ENCODE results near the gene ZNF324. TPM values are rescaled to one million over a fixed set of nuclear protein-coding genes. Genes with fewer than 3 reads are reported as not detected.

ZNF324 gene
- total RNA-seq, 2 experiments from 2014 or later: 4.7 to 7.5 TPM

DNA sequence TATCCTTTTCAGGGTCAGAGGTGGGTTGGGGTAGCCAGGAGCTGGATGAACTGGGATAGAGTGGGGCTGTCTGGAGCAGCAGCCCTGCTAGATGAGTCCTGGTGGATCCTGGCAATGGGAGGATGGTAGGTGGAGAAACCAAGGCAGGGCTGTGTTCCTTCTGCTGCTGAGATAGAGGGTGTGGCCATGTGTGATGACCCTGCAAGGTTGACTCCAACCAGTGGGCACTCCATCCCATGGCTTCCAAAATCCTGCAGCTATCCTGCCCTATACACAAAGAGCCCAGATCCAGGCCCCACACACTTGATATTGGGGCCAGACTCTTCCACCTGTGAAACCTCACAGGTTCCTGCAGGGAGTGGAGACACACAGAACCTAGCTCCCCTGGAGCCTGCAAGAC lies 6.9 kb downstream of the ZNF324 start:
- ATAC-seq: no peak
- H3K27me3 Mint-ChIP-seq: no peaks in the 10 kb centered on the region
- no peak overlapping the region for H3K27ac Mint-ChIP-seq
- intact Hi-C loops (cut with DNase I, micrococcal nuclease): loop anchor here in 1 of 2 experiments (2.0 kb wide), 1 partner anchor 15 kb away; no protein-coding TSS in a partner anchor
- H3K4me3 Mint-ChIP-seq: no peak overlapping the region
- ChIA-PET CTCF (no interaction called here), POLR2A (no interaction called here)
- no peaks in the 10 kb centered on the region for H3K9me3 Mint-ChIP-seq (ENCODE audit: low read depth)
- DNase-seq: no peak
- H3K36me3 Mint-ChIP-seq (ENCODE audit: low read depth): peaks cover 5% of the 10 kb centered on the region
- H3K4me1 Mint-ChIP-seq: peaks cover 17% of the 10 kb centered on the region

GRCh38 chr19:58474291-58474996 lies 7.6 kb downstream of the ZNF324 start:
- H3K36me3 Mint-ChIP-seq (ENCODE audit: low read depth): peaks cover 7% of the 10 kb centered on the region

DNA sequence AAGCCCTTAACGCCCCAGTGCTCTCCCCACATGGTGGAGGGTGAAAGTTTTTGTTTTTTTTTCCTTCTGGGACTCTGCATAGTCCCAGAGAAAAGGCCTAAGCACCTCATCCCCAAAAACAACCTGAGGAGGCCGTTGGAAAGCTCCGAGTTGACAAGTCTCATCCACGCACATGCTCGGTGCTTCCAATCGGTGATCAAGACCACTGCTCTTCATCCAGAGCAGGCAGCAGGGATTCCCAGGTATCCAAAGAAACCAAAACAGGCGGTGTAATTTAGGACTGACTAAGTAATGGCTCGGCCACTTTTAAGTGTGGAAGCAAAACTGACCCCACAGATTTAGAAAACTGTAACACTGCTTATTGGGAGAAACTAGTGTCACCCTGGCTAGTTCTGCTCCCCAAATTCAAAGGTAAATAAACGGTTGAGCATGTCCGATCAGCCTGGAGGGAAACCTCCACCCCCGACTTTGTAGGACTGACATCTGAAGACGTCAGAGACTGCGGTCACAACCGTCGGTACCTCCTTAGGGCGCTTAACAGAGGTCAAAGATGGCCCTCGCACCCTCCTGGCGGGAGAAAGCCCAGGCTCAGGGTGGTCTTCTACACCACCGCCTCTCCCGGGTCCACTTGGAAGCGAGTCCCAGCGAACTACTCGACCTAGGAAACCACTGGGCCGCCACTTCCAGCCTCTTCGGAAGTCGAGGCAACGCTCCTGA lies 8.3 kb downstream of the ZNF324 start:
- intact Hi-C loops (cut with DNase I, micrococcal nuclease): loop anchor here (1.0 to 5.0 kb wide), 10 partner anchors 8 to 170 kb away; partner anchors contain the start of genes ERVK3-1 (in 1 of the 2), RPS5 (in 1 of the 2), ZBTB45 (in 1 of the 2) and ZNF324 (in 1 of the 2)
- Mint-ChIP-seq H3K9me3 (ENCODE audit: low read depth) (no peaks in the 10 kb centered on the region), H3K36me3 (ENCODE audit: low read depth) (peaks cover 4% of the 10 kb centered on the region), H3K4me1 (peaks cover 14% of the 10 kb centered on the region), H3K27ac (peak overlapping the region; percentile 96), H3K27me3 (no peaks in the 10 kb centered on the region), H3K4me3 (peak overlapping the region; percentile 83)
- ChIA-PET POLR2A (interaction anchor here (0.7 to 1.0 kb wide), 4 partner anchors 14 to 45 kb away, joined by 3 to 7 read pairs (median 3); partner anchors contain the start of genes ZBTB45 and ZNF132), CTCF (interaction anchor here (0.7 kb wide), 1 partner anchor 166 kb away, joined by 4 read pairs; no protein-coding TSS in a partner anchor)
- DNase-seq (no peak), ATAC-seq (peak; percentile 2)

More at GRCh38 chr19:58474291-58474996, 7.6 kb downstream of the ZNF324 start:
- Mint-ChIP-seq H3K4me1 (peaks cover 14% of the 10 kb centered on the region), H3K27me3 (no peaks in the 10 kb centered on the region), H3K27ac (peak overlapping the region; percentile 51), H3K9me3 (ENCODE audit: low read depth) (no peaks in the 10 kb centered on the region), H3K4me3 (peak overlapping the region; percentile 11)
- intact Hi-C loops (cut with DNase I, micrococcal nuclease): loop anchor here in 1 of 2 experiments (2.0 kb wide), 1 partner anchor 14 kb away; no protein-coding TSS in a partner anchor
- ATAC-seq (no peak), DNase-seq (no peak)
- CTCF ChIA-PET: interaction anchor here (0.7 kb wide), 1 partner anchor 166 kb away, joined by 4 read pairs; no protein-coding TSS in a partner anchor
- POLR2A ChIA-PET: no interaction called here

DNA sequence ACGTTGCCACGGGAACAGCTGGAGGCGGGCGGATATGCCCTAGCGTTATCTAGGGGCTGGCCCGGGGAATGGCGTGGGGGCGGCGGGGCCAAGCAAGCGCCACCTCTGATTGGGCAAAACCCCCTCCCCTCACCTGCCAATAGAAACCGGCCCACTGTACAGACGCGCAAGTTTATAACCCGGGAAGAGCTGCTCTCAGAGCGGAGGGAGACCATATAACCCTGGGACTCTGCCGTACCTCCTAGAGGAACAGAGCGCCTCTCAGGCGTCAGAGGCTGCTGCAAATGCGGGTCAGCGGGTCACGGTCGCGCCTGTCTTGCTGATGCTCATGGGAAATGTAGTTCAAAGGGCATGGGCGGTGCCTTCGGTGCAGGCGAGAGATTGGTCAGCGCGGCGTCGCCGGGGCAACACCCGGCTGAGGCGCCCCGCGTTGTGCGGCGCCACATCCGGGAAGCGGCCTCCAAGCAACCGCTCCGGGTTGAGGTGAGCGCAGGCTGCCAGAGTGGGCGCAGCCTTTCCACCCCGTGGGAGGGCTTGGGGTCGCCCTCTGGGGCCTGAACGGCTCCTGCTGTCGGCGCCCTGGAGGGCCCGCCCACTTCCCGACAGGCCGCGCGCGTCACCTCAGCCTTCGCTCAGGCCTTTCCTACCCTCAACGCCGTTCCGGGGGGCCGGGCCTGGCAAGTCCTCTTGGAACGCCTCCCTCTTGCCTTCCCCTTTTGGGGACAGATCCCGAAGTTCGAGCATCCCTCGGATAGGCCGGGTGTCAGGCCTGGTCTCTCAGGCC lies 9.0 kb downstream of the ZNF324 start, which contains the start of gene ZNF446:
Gene ZNF446 (plus strand): TSS at position 639 of the 784 bp plus-strand sequence. CDS start 867 bp downstream, outside the sequence.
- intact Hi-C loops (cut with DNase I, micrococcal nuclease): loop anchor here (1.0 to 5.0 kb wide), 22 partner anchors 9 to 198 kb away; partner anchors contain the start of genes MZF1 (in 2 of the 2), RPS5 (in 2 of the 2), ZBTB45 (in 2 of the 2) and ZNF324B (in 2 of the 2)
- no peaks in the 10 kb centered on the region for H3K27me3 Mint-ChIP-seq
- ATAC-seq (peak; percentile 92), DNase-seq (peak; percentile 98)
- ChIA-PET CTCF (no interaction called here), POLR2A (interaction anchor here (0.7 to 1.0 kb wide), 4 partner anchors 13 to 44 kb away, joined by 3 to 7 read pairs (median 3); partner anchors contain the start of genes ZBTB45 and ZNF132)
- H3K9me3 Mint-ChIP-seq (ENCODE audit: low read depth): no peaks in the 10 kb centered on the region
- H3K27ac Mint-ChIP-seq: peak within 1 kb of the TSS; percentile 96
- peak within 1 kb of the TSS; percentile 83 for H3K4me3 Mint-ChIP-seq
- peaks cover 4% of the 10 kb centered on the region for H3K36me3 Mint-ChIP-seq (ENCODE audit: low read depth)
- H3K4me1 Mint-ChIP-seq: peaks cover 14% of the 10 kb centered on the region

- ChIA-PET POLR2A (interaction anchor here (0.6 kb wide), 1 partner anchor 13 kb away, joined by 5 read pairs; no protein-coding TSS in a partner anchor), CTCF (interaction anchor here (0.6 kb wide), 1 partner anchor 12 kb away, joined by 4 read pairs; no protein-coding TSS in a partner anchor)
- ATAC-seq (peak; percentile 0), DNase-seq (peak; percentile 43)
- Mint-ChIP-seq H3K4me3 (peak overlapping the region; percentile 83), H3K4me1 (peaks cover 14% of the 10 kb centered on the region), H3K27me3 (no peaks in the 10 kb centered on the region), H3K9me3 (ENCODE audit: low read depth) (no peaks in the 10 kb centered on the region), H3K36me3 (ENCODE audit: low read depth) (peaks cover 4% of the 10 kb centered on the region), H3K27ac (peak overlapping the region; percentile 84)
- intact Hi-C loops (cut with DNase I, micrococcal nuclease): loop anchor here (1.0 to 5.0 kb wide), 17 partner anchors 12 to 198 kb away; partner anchors contain the start of genes MZF1 (in 2 of the 2), RPS5 (in 2 of the 2), ZBTB45 (in 2 of the 2) and TRIM28 (in 1 of the 2)
Observed at GRCh38 chr19:58476498-58477015, 9.7 kb downstream of the ZNF324 start.

DNA sequence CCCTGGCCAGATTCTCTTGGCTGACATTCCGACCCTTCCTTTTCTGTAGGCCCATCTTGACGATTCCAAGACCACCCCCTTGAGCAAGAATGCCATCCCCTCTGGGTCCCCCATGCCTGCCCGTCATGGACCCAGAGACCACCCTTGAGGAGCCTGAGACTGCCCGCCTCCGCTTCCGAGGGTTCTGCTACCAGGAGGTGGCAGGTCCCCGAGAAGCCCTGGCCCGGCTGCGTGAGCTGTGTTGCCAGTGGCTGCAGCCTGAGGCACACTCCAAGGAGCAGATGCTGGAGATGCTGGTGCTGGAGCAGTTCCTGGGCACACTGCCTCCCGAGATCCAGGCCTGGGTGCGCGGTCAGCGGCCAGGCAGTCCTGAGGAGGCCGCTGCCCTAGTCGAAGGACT lies 10.2 kb downstream of the ZNF324 start:
- H3K9me3 Mint-ChIP-seq (ENCODE audit: low read depth): no peaks in the 10 kb centered on the region
- peaks cover 5% of the 10 kb centered on the region for H3K36me3 Mint-ChIP-seq (ENCODE audit: low read depth)
- POLR2A ChIA-PET: no interaction called here
- no peak for DNase-seq
- peak overlapping the region; percentile 84 for H3K27ac Mint-ChIP-seq
- no peak for ATAC-seq
- H3K4me1 Mint-ChIP-seq: peaks cover 14% of the 10 kb centered on the region
- no peaks in the 10 kb centered on the region for H3K27me3 Mint-ChIP-seq
- intact Hi-C loops (cut with DNase I, micrococcal nuclease): loop anchor here in 1 of 2 experiments (5.0 kb wide), 3 partner anchors 40 to 90 kb away; partner anchors contain the start of genes RPS5 and ZBTB45
- CTCF ChIA-PET: interaction anchor here (0.6 kb wide), 1 partner anchor 12 kb away, joined by 4 read pairs; no protein-coding TSS in a partner anchor
- H3K4me3 Mint-ChIP-seq: peak overlapping the region; percentile 83

GRCh38 chr19:58477871-58478270 lies 11.0 kb downstream of the ZNF324 start:
- Mint-ChIP-seq H3K9me3 (ENCODE audit: low read depth) (no peaks in the 10 kb centered on the region), H3K36me3 (ENCODE audit: low read depth) (peaks cover 10% of the 10 kb centered on the region), H3K4me3 (no peak overlapping the region), H3K27ac (no peak overlapping the region), H3K4me1 (peaks cover 14% of the 10 kb centered on the region), H3K27me3 (no peaks in the 10 kb centered on the region)
- intact Hi-C loops (cut with DNase I, micrococcal nuclease): loop anchor here in 1 of 2 experiments (5.0 kb wide), 3 partner anchors 39 to 91 kb away; partner anchors contain the start of genes RPS5 and ZBTB45
- ATAC-seq (no peak), DNase-seq (no peak)
- CTCF ChIA-PET: no interaction called here
- POLR2A ChIA-PET: no interaction called here

DNA sequence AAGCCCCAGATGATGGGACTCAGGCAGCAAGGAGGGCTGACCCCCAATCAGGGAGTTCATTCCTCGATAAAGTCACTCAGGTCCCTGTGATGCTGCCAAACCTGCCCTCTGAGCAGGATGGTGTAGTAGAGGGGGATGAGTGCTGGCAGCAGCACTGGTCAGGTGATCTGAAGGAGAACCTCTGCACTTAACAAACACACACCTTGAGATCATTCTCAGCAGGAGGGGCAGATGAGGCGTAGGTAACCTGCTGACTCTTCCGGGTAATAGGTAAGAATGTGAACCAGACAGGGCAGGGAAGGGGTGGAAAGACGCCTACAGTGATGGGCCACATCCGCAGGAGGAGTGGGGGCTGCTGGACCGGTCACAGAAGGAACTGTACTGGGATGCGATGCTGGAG lies 12.4 kb downstream of the ZNF324 start:
- POLR2A ChIA-PET: no interaction called here
- ATAC-seq: no peak
- CTCF ChIA-PET: no interaction called here

DNA sequence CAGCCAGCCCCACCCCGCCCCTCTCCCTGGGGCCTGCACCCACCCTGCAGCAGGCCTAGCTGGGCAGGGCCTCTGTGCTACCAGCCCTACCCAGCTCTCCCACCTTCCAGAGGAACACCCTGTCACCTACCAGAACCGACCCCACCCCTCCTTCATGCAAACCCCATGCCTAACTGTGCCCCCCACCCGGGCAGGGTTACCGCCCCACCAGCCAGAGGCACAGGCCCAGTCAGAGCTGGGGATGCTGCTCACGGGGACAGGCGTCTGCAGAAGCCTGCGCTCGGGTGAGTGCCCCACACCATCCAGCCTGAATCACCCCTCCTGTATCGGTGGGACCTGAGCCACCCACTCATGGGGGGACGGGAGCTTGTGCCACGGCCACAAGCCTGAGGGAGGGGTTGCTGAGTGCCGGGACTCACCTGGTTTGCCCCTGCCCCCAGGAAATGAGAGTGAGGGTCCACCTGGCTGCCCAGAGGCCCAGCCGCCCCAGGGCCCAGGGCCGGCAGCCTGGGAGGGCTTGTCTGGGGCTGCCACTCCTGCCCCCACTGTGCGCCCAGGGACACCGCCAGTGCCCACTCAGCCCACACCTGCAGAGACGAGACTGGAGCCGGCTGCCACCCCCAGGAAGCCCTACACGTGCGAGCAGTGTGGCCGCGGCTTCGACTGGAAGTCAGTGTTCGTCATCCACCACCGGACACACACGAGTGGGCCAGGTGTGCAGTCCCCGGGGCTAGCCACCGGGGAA lies 13.0 kb downstream of the ZNF324 start:
- CTCF ChIA-PET: no interaction called here
- POLR2A ChIA-PET: no interaction called here
- ATAC-seq (no peak), DNase-seq (no peak)
- Mint-ChIP-seq H3K9me3 (ENCODE audit: low read depth) (no peaks in the 10 kb centered on the region), H3K27ac (no peak overlapping the region), H3K4me3 (no peak overlapping the region), H3K4me1 (peaks cover 10% of the 10 kb centered on the region), H3K27me3 (no peaks in the 10 kb centered on the region), H3K36me3 (ENCODE audit: low read depth) (peaks cover 10% of the 10 kb centered on the region)
- intact Hi-C loops (cut with DNase I, micrococcal nuclease): loop anchor here in 1 of 2 experiments (5.0 kb wide), 3 partner anchors 37 to 93 kb away; partner anchors contain the start of genes RPS5 and ZBTB45

More for the DNA sequence above, 12.4 kb downstream of the ZNF324 start:
- intact Hi-C loops (cut with DNase I, micrococcal nuclease): loop anchor here in 1 of 2 experiments (5.0 kb wide), 3 partner anchors 38 to 92 kb away; partner anchors contain the start of genes RPS5 and ZBTB45
- H3K4me1 Mint-ChIP-seq: peaks cover 14% of the 10 kb centered on the region
- H3K27me3 Mint-ChIP-seq: no peaks in the 10 kb centered on the region
- H3K9me3 Mint-ChIP-seq (ENCODE audit: low read depth): no peaks in the 10 kb centered on the region
- no peak overlapping the region for H3K27ac Mint-ChIP-seq
- DNase-seq: no peak
- no peak overlapping the region for H3K4me3 Mint-ChIP-seq
- peaks cover 10% of the 10 kb centered on the region for H3K36me3 Mint-ChIP-seq (ENCODE audit: low read depth)

- ATAC-seq (no peak), DNase-seq (no peak)
- ChIA-PET POLR2A (no interaction called here), CTCF (no interaction called here)
- peaks cover 6% of the 10 kb centered on the region for H3K4me1 Mint-ChIP-seq
- H3K9me3 Mint-ChIP-seq (ENCODE audit: low read depth): no peaks in the 10 kb centered on the region
- peaks cover 10% of the 10 kb centered on the region for H3K36me3 Mint-ChIP-seq (ENCODE audit: low read depth)
- no peak overlapping the region for H3K27ac Mint-ChIP-seq
- H3K27me3 Mint-ChIP-seq: no peaks in the 10 kb centered on the region
- no peak overlapping the region for H3K4me3 Mint-ChIP-seq
- intact Hi-C loops (cut with DNase I, micrococcal nuclease): no loop called here
Observed at GRCh38 chr19:58480481-58480830, 13.6 kb downstream of the ZNF324 start.

All from activated CD4-positive, alpha-beta T cell treated with anti-CD3 and anti-CD28 coated beads for 36 hours (primary cell).